Ovary (tissue), 9 donors: Measurements from ENCODE around the gene PRM1. TPM values are rescaled to one million over a fixed set of nuclear protein-coding genes. Genes with fewer than 3 reads are reported as not detected.
A peak's percentile ranks its signal among the peaks of the same experiment; 100 is the strongest.

Experiments used
- DNase-seq, 5 donors: peaks; one replicate each; pipeline ENCODE4 v3.0.0-alpha.2; 2019 to 2020
- H3K27ac ChIP-seq, 2 donors: fragments of 200-600 bp; one replicate each; pipeline versions ENCODE4 v1.5.1 to v1.8.0; 2019 to 2022
- H3K27me3 ChIP-seq: fragments of 200-600 bp; one replicate; pipeline ENCODE4 v1.8.0; 2022
- H3K36me3 ChIP-seq: fragments of 200-600 bp; sonication (generic); one replicate; pipeline ENCODE4 v1.5.1; 2019
- H3K4me1 ChIP-seq: one replicate; pipeline ENCODE4 v1.8.1; 2013; ENCODE audit warnings: mild to moderate bottlenecking, moderate library complexity; ENCODE audit not compliant: insufficient read depth
- H3K4me3 ChIP-seq: fragments of 200-600 bp; sonication (generic); one replicate; pipeline ENCODE4 v1.5.1; 2017
- H3K9me3 ChIP-seq, 2 donors: fragments of 200-600 bp in 1 of 2; sonication (generic) in 1 of 2; one replicate each; pipeline versions ENCODE4 v1.5.1 to v1.8.1; 2013 to 2019; ENCODE audit warnings: mild to moderate bottlenecking in 1 of 2, moderate library complexity in 1 of 2
- EP300 ChIP-seq: sonication (generic); formaldehyde crosslinking; IDR thresholded peaks from one replicate; pipeline ENCODE4 v1.6.1; 2017; ENCODE audit warnings: antibody characterized with exemption
- POLR2A ChIP-seq: fragments of 450-650 bp; IDR thresholded peaks from one replicate; pipeline ENCODE4 v1.6.1; 2017; ENCODE audit warnings: antibody characterized with exemption, mild to moderate bottlenecking, moderate library complexity
- WGBS, 3 donors: extraction: QIAGEN DNeasy Blood & Tissue Kit in 1 of 3; methylation state at CpG; one replicate each; pipeline versions ENCODE4 v1.1.5 to v1.1.7; 2013 to 2017; 5-methylcytosine and 5-hydroxymethylcytosine counted together
- intact Hi-C, 4 donors: fragments of 100-400 bp; cut with DNase I; formaldehyde crosslinking; loops; one replicate each; pipeline versions ENCODE4 v1.11.0 to v1.15.1; 2022 to 2023
- polyA plus RNA-seq, 2 donors: library from polyadenylated mRNA; stranded (reverse); fragments of 200-250 nt in 1 of 2; fragments of 350-450 nt in 1 of 2; fragmentation: Illumina TruSeq in 1 of 2; extraction: RNeasy Lipid Tissue Mini Kit (QIAGEN cat#74804) in 1 of 2; gene quantifications; one replicate each; pipeline ENCODE4 v1.2.3, GENCODE V29; 2013 to 2014
- total RNA-seq, 7 donors: library from RNA; depleted of rRNA in 2 of 7; stranded (reverse); fragments of >200 nt in 2 of 7; fragmentation: NEBNext Ultra II Directional in 3 of 7; extraction: Animal tissue kit (Norgen Biotek cat#: 25700) in 3 of 7; gene quantifications; one replicate each; pipeline versions ENCODE4 v1.1.0 to v1.2.4, GENCODE V29; 2016 to 2023
- TF ChIP-seq, protein P1 (sequence below), 3 donors: fragments of 450-650 bp in 2 of 3; fragments of 200-600 bp in 1 of 3; IDR thresholded peaks; one replicate each; pipeline versions ENCODE4 v1.5.1 to v1.8.0; 2016 to 2022; ENCODE audit warnings: antibody characterized with exemption in 3 of 3, mild to moderate bottlenecking in 1 of 3
- donor health status: DM: no; HTN: no; CAD: no; lungs with moderate emphysema.
- donor health status: DM: no; HTN: no; CAD: no.
- donor health status: Bipolar disorder and iron deficiency.
- donor health status: DM: yes; HTN: yes; CAD: no.
- donor health status: DM: no; HTN: no; CAD: no.
- donor health status: DM: yes; HTN: yes; CAD: no.

The PRM1 gene
- total and polyA plus RNA-seq, 9 donors, result not detected

DNA sequence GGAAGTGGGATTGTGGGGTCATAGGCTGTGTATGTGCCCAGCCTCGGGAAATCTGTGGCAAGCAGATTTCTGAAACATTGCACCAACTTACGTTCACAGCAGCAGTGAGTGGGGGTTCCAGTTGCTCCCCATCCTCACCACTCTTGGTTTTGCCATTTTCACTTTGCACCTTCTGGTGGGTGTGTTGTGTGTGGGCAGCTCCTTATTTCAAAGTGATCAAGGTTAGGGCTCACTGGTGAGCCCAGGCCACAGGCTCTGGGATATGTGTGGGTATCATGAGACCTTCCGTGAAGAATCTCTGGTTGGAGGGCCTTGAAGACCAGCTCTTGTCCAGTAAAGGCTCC is 29.5 kb upstream of the PRM1 start:
- H3K27ac ChIP-seq, result peak overlapping the region in 1 of 2 donors; percentile 40
- intact Hi-C loops, result loop anchor here in 1 of 4 donors (5.0 kb wide), 1 partner anchor 53 kb away; the partner anchor contains the start of gene SOCS1
- no peaks in the 10 kb centered on the region for H3K27me3 ChIP-seq
- no peaks in the 10 kb centered on the region for H3K9me3 ChIP-seq
- WGBS, 3 donors, result 93 to 96% (median 94%) methylated on average over 3 of the region's 3 CpGs
- H3K36me3 ChIP-seq, result no peaks in the 10 kb centered on the region
- no peak for DNase-seq
- peaks cover 20% of the 10 kb centered on the region for H3K4me1 ChIP-seq
- no peak overlapping the region for H3K4me3 ChIP-seq
- no peak for TF ChIP-seq EP300
- TF ChIP-seq POLR2A, result no peak
- TF ChIP-seq, protein P1, sequence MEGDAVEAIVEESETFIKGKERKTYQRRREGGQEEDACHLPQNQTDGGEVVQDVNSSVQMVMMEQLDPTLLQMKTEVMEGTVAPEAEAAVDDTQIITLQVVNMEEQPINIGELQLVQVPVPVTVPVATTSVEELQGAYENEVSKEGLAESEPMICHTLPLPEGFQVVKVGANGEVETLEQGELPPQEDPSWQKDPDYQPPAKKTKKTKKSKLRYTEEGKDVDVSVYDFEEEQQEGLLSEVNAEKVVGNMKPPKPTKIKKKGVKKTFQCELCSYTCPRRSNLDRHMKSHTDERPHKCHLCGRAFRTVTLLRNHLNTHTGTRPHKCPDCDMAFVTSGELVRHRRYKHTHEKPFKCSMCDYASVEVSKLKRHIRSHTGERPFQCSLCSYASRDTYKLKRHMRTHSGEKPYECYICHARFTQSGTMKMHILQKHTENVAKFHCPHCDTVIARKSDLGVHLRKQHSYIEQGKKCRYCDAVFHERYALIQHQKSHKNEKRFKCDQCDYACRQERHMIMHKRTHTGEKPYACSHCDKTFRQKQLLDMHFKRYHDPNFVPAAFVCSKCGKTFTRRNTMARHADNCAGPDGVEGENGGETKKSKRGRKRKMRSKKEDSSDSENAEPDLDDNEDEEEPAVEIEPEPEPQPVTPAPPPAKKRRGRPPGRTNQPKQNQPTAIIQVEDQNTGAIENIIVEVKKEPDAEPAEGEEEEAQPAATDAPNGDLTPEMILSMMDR (IDR thresholded peaks at IDR 0.05), result no peak

DNA sequence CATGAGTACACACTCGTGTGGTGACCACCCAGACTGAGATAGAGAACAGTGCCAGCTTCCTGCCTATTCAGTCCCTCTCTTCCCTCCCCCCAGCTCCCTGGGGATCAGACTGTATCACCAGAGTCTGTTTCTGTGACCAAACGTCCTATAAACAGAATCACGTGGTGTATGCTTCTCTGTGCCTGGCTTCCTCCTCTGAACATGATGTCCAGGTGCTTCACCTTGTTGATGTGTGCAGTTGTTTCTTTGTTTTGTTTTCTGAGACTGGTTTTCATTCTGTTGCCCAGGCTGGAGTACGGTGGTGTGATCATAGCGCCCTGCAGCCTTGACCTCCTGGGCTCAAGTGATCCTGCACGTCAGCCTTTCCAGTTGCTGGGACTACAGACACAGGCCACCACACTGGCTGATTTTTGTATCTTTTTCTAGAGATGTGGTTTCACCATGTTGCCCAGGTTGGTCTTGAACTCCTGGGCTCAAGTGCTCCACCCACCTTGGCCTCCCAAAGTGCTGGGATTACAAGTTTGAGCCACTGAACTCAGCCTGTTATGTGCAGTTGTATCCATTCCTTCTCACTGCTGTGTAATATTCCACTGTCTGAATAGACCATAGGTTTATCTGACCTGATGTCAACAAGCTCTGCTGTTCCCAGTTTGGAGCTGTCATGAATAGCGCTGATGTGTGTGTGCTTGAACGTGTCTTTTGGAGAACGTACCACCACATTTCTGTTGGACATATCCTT is 28.9 kb upstream of the PRM1 start:
- Histone ChIP-seq H3K36me3 (no peaks in the 10 kb centered on the region), H3K4me1 (peaks cover 20% of the 10 kb centered on the region), H3K4me3 (no peak overlapping the region), H3K27me3 (no peaks in the 10 kb centered on the region), H3K9me3 (no peaks in the 10 kb centered on the region), H3K27ac (no peak overlapping the region)
- intact Hi-C loops, result loop anchor here in 1 of 4 donors (5.0 kb wide), 1 partner anchor 53 kb away; the partner anchor contains the start of gene SOCS1
- peak in 2 of 5 donors; percentile 39 to 54 for DNase-seq
- TF ChIP-seq EP300 (no peak), POLR2A (no peak)
- TF ChIP-seq, protein P1 (IDR thresholded peaks at IDR 0.05), result no peak
- WGBS, 3 donors, result 42 to 49% (median 45%) methylated on average over 9 of the region's 9 CpGs

DNA sequence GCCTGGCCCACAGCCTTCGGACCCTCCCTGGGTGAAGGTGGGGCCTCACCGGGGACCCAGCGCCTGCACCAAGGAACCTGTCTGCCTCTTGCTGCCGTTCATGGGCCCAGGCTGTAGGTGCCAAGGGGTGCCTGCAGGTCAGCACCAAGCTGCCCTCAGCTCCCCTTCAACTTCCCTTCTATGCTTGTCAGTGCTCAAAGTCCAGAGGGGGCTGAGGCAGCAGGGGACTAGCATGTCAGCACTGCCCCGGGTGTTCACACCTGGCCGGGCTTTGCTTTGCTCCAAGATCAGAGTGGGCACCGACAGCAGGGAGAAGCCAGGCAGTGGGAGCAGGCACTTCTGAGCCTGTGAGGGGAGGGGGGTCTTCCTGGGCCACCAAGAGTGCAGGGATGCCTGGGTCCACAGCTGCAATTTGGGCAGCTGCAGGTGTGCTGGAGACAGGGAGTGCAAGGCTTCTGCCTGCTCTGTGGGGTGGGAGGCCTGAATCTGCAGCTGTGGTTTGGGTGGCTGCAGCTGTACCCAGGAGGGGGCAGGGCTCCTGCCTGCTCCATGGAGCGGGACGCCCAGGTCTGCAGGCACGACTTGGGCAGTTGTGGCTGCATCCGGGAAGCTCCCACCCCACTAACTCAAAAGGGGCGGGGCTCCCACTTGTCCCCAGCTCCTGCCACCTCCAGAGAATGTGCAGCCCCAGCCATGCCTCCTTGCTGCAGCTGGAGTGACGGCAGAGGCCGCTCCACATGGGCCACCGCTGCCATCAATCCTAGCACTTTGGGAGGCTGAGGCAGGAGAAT is 27.6 kb upstream of the PRM1 start:
- Histone ChIP-seq H3K9me3 (no peaks in the 10 kb centered on the region), H3K4me3 (no peak overlapping the region), H3K27me3 (no peaks in the 10 kb centered on the region), H3K4me1 (peaks cover 20% of the 10 kb centered on the region), H3K36me3 (no peaks in the 10 kb centered on the region), H3K27ac (no peak overlapping the region)
- WGBS, 3 donors, result 77 to 88% (median 82%) methylated on average over 15 of the region's 15 CpGs
- intact Hi-C loops, result no loop called here
- no peak for TF ChIP-seq POLR2A
- TF ChIP-seq, protein P1 (IDR thresholded peaks at IDR 0.05), result no peak
- DNase-seq, result no peak

DNA sequence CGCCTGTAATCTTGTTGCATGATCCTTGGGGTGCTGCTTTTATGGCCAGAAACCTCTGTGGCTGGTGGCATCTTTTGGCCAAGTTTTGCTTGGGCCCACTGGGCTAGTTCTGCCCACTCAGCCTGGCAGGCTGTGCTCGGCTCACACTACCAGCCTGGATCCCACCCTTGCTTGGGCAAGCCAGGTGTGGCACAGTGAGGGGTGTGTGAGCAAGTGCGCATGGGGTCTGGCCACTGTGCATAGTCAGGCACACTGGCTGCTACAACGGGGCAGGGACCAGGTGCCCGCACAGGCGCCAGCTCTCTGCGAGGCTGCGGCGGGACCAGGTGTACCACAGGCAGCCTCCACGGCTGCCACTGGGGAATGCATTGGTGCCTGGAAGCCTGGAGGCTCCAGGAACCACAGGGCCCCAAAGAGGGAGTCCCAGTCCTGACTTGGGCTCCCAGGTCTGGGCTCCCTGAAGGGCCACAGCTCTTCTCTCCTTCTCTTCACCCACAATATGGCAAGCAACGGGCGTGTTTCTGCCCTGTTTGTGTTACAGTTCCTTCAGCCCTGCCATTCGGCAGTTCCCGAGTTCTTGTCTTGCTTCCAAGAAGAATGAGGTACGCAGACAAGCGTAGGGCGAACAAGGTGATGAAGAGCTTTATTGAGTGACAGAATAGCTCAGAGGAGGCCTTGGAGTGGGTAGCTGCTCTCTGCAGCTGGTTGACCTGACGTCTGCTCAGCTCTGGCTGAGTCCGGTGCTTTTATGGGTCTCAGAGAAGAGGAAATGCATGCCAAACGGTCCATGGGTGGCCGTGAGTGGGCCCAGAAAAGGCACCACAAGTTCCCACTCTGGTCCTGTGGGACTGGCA is 26.7 kb upstream of the PRM1 start:
- H3K27ac ChIP-seq, result no peak overlapping the region
- H3K9me3 ChIP-seq, result no peaks in the 10 kb centered on the region
- H3K36me3 ChIP-seq, result no peaks in the 10 kb centered on the region
- no peaks in the 10 kb centered on the region for H3K27me3 ChIP-seq
- no peak overlapping the region for H3K4me3 ChIP-seq
- no peak for DNase-seq
- 88 to 97% (median 93%) methylated on average over 18 to 21 of the region's 21 CpGs for WGBS, 3 donors
- TF ChIP-seq POLR2A (no peak), EP300 (no peak)
- intact Hi-C loops, result no loop called here
- peaks cover 18% of the 10 kb centered on the region for H3K4me1 ChIP-seq
